Endodermal cell (in vitro differentiated cells): ENCODE measurements around the gene KIAA1328. TPM values are rescaled to one million over a fixed set of nuclear protein-coding genes. Genes with fewer than 3 reads are reported as not detected.

Experiments used
- DNase-seq: peaks from one replicate; pipeline ENCODE4 v3.0.0-alpha.2; 2017
- H3K27ac ChIP-seq: 2 replicates; pipeline ENCODE4 v1.5.1; 2013; ENCODE audit warnings: mild to moderate bottlenecking, low read depth, low read length, moderate library complexity
- H3K27me3 ChIP-seq: 2 replicates; pipeline ENCODE4 v1.6.1; 2013; ENCODE audit warnings: mild to moderate bottlenecking, low read length, moderate library complexity; ENCODE audit not compliant: insufficient read depth, control insufficient read depth, poor library complexity, severe bottlenecking
- H3K36me3 ChIP-seq: 2 replicates; pipeline ENCODE4 v1.7.0; 2013; ENCODE audit warnings: mild to moderate bottlenecking, low read length, moderate library complexity; ENCODE audit not compliant: control insufficient read depth, insufficient read depth
- H3K4me1 ChIP-seq: one replicate; pipeline ENCODE4 v1.7.0; 2013; ENCODE audit warnings: low read length; ENCODE audit not compliant: control insufficient read depth, insufficient read depth
- H3K4me3 ChIP-seq: 2 replicates; pipeline ENCODE4 v1.5.1; 2013; ENCODE audit warnings: mild to moderate bottlenecking, low read length, moderate library complexity
- H3K9ac ChIP-seq: 2 replicates; pipeline ENCODE4 v1.6.1; 2013; ENCODE audit warnings: mild to moderate bottlenecking, low read length, moderate library complexity; ENCODE audit not compliant: poor library complexity, severe bottlenecking; ENCODE audit errors: extremely low read depth
- H3K9me3 ChIP-seq: 2 replicates; pipeline ENCODE4 v1.6.1; 2013; ENCODE audit warnings: mild to moderate bottlenecking, low read length, moderate library complexity; ENCODE audit not compliant: control insufficient read depth
- H3K27ac Mint-ChIP-seq: 2 replicates; pipeline ENCODE4 v1.8.0; 2020; ENCODE audit warnings: mixed read lengths
- H3K27me3 Mint-ChIP-seq: 2 replicates; pipeline ENCODE4 v1.8.0; 2021; ENCODE audit warnings: mild to moderate bottlenecking, mixed read lengths; ENCODE audit not compliant: insufficient read depth
- H3K36me3 Mint-ChIP-seq: 2 replicates; pipeline ENCODE4 v1.8.0; 2020; ENCODE audit warnings: low read depth, mixed read lengths
- H3K4me1 Mint-ChIP-seq: 2 replicates; pipeline ENCODE4 v1.8.0; 2020; ENCODE audit warnings: mixed read lengths
- H3K4me3 Mint-ChIP-seq: 2 replicates; pipeline ENCODE4 v1.8.0; 2020; ENCODE audit warnings: mild to moderate bottlenecking, moderate library complexity, mixed read lengths
- H3K9me3 Mint-ChIP-seq: 2 replicates; pipeline ENCODE4 v1.8.0; 2020; ENCODE audit warnings: mild to moderate bottlenecking, mixed read lengths
- WGBS, 2 experiments: methylation state at CpG; one replicate each; pipeline versions ENCODE4 v1.1.5 to v1.1.7; 2013; ENCODE audit warnings: missing lambda C conversion rate in 2 of 2, mixed read lengths in 1 of 2; ENCODE audit not compliant: insufficient coverage in 1 of 2, insufficient read length in 1 of 2; 5-methylcytosine and 5-hydroxymethylcytosine counted together
- total RNA-seq, 2 donors: library from RNA; stranded (reverse); fragmentation: NEBNext Ultra II Directional in 1 of 2; extraction: Animal tissue kit (Norgen Biotek cat#: 25700) in 1 of 2; gene quantifications; 2 replicates in 1 of 2; 3 replicates in 1 of 2; pipeline ENCODE4 v1.2.1, GENCODE V29; 2021
- TF ChIP-seq, protein P1 (sequence below): fragments of 200-600 bp; sonication (generic); conservative IDR thresholded peaks from 2 replicates; pipeline ENCODE4 v1.5.0; 2021; ENCODE audit warnings: antibody characterized with exemption, mild to moderate bottlenecking

Gene KIAA1328
- total RNA-seq, 2 donors from 2014 or later, result 7.6 to 8.4 TPM

DNA sequence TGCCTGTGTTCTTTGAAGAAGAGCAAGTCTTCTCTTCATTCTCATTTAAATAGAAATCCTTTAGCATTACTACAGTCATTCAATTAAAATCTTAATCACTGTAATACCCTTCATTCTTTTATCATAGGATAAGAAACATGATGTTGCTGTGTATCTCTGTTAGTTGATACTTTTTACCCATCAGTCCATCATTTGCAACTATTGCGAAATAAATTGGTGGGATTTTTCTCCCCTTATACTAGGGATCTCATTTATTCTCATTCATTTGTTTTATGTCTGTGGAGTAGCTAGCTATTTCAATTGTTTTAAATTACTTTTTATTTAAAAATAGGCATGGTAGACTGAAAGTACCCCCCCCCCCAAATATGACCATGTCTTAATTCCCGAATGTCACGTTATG, 235.3 kb downstream of the KIAA1328 start:
- Mint-ChIP-seq H3K4me3 (no peak overlapping the region), H3K27me3 (no peaks in the 10 kb centered on the region), H3K4me1 (peaks cover 7% of the 10 kb centered on the region), H3K36me3 (peaks cover 4% of the 10 kb centered on the region), H3K9me3 (peaks cover 5% of the 10 kb centered on the region), H3K27ac (no peak overlapping the region)
- H3K27ac ChIP-seq, result no peak overlapping the region
- DNase-seq, result no peak
- no peaks in the 10 kb centered on the region for H3K27me3 ChIP-seq
- no peak overlapping the region for H3K9ac ChIP-seq
- WGBS, 2 experiments, result 97% methylated on average over 3 of the region's 3 CpGs; no CpG with 5 or more reads in 1 of the 2 experiments
- no peaks in the 10 kb centered on the region for H3K4me1 ChIP-seq
- TF ChIP-seq, protein P1, sequence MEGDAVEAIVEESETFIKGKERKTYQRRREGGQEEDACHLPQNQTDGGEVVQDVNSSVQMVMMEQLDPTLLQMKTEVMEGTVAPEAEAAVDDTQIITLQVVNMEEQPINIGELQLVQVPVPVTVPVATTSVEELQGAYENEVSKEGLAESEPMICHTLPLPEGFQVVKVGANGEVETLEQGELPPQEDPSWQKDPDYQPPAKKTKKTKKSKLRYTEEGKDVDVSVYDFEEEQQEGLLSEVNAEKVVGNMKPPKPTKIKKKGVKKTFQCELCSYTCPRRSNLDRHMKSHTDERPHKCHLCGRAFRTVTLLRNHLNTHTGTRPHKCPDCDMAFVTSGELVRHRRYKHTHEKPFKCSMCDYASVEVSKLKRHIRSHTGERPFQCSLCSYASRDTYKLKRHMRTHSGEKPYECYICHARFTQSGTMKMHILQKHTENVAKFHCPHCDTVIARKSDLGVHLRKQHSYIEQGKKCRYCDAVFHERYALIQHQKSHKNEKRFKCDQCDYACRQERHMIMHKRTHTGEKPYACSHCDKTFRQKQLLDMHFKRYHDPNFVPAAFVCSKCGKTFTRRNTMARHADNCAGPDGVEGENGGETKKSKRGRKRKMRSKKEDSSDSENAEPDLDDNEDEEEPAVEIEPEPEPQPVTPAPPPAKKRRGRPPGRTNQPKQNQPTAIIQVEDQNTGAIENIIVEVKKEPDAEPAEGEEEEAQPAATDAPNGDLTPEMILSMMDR, result no peak
- H3K9me3 ChIP-seq, result no peaks in the 10 kb centered on the region
- no peaks in the 10 kb centered on the region for H3K36me3 ChIP-seq
- H3K4me3 ChIP-seq, result no peak overlapping the region

DNA sequence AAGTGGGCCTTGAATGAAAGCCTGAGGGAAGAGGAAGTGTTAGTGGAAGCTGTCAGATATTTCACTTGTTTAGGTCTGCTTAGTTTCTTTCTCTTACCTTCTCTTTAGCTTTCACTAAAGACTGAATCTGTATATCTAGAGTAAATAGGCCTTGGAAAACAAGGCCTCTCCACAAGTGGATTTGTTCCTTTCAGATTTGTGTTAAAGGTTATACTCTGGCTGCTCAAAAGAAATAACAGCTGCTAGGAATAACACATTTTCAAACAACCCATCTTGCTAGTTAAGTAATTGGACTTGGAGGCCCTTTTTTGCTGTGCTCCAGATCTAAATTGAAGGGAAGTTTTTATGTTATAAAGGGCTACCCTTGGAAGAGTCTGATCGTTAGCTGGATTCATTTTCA, 236.3 kb downstream of the KIAA1328 start:
- TF ChIP-seq, protein P1, result no peak
- Mint-ChIP-seq H3K9me3 (no peaks in the 10 kb centered on the region), H3K27me3 (no peaks in the 10 kb centered on the region), H3K27ac (no peak overlapping the region), H3K4me1 (peaks cover 7% of the 10 kb centered on the region), H3K36me3 (peaks cover 4% of the 10 kb centered on the region), H3K4me3 (no peak overlapping the region)
- no peak overlapping the region for H3K27ac ChIP-seq
- H3K9me3 ChIP-seq, result no peaks in the 10 kb centered on the region
- no peaks in the 10 kb centered on the region for H3K4me1 ChIP-seq
- H3K27me3 ChIP-seq, result no peaks in the 10 kb centered on the region
- DNase-seq, result no peak
- no peak overlapping the region for H3K4me3 ChIP-seq
- no peaks in the 10 kb centered on the region for H3K36me3 ChIP-seq
- no CpG with 5 or more reads among the region's 1 CpG for WGBS, 2 experiments
- no peak overlapping the region for H3K9ac ChIP-seq

DNA sequence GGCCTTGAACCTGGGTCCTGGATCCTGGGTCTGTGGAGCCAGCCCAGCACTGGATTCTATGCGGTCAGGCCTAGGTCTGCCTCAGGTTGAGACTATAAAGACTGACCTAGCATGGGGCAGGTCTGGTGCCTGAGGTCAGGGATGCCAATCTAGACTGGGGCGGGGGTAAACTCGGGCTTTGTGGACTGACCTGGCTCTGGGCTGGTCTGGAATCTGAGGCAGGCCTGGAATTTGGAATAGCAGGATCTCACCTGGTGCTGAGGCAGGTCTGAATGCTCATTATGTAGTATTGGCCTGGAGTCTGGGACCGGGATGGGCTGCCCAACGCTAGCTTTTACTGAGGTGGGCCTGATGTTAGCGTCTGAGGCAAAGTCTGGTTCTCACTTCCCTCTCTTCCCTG, 256.0 kb downstream of the KIAA1328 start:
- DNase-seq, result peak; percentile 86
- Histone ChIP-seq H3K4me3 (no peak overlapping the region), H3K27ac (no peak overlapping the region), H3K36me3 (no peaks in the 10 kb centered on the region), H3K9ac (no peak overlapping the region), H3K4me1 (no peaks in the 10 kb centered on the region), H3K9me3 (no peaks in the 10 kb centered on the region), H3K27me3 (no peaks in the 10 kb centered on the region)
- WGBS, 2 experiments, result 79 to 84% methylated on average over 4 to 6 of the region's 6 CpGs
- Mint-ChIP-seq H3K9me3 (no peaks in the 10 kb centered on the region), H3K4me3 (no peak overlapping the region), H3K36me3 (peaks cover 2% of the 10 kb centered on the region), H3K27ac (peak overlapping the region; percentile 48), H3K4me1 (peaks cover 12% of the 10 kb centered on the region), H3K27me3 (no peaks in the 10 kb centered on the region)
- TF ChIP-seq, protein P1, result no peak
